Putamen (tissue), 1 donor: ENCODE measurements around the gene RNF207.

Experiments
- DNase-seq: peaks from one replicate; pipeline ENCODE4 v3.0.0-alpha.2; 2016; ENCODE audit warnings: low spot score

The RNF207 gene

GRCh38 chr1:6205849-6206519 lies at the start of gene RNF207:
Gene RNF207, plus strand, starts transcription at chr1:6206119. Its CDS starts 417 bp downstream, at chr1:6206536.
- no peak for DNase-seq

- DNase-seq = no peak
Observed at GRCh38 chr1:6157132-6157527, 48.8 kb upstream of the RNF207 start.

GRCh38 chr1:6157528-6158174 lies 48.3 kb upstream of the RNF207 start:
- peak; percentile 80 for DNase-seq

GRCh38 chr1:6158181-6158580 lies 47.7 kb upstream of the RNF207 start:
- no peak for DNase-seq

- no peak for DNase-seq
Observed at GRCh38 chr1:6162341-6162740, 43.6 kb upstream of the RNF207 start.

- no peak for DNase-seq
Observed at GRCh38 chr1:6162773-6163172, 43.1 kb upstream of the RNF207 start.

GRCh38 chr1:6163191-6163972 lies 42.5 kb upstream of the RNF207 start:
- DNase-seq = no peak

- DNase-seq = peak; percentile 50
Observed at GRCh38 chr1:6163973-6164617, 41.8 kb upstream of the RNF207 start.

GRCh38 chr1:6165027-6165426 lies 40.9 kb upstream of the RNF207 start:
- no peak for DNase-seq

GRCh38 chr1:6165441-6165985 lies 40.4 kb upstream of the RNF207 start:
- no peak for DNase-seq

GRCh38 chr1:6166221-6166620 lies 39.7 kb upstream of the RNF207 start:
- DNase-seq = no peak

- no peak for DNase-seq
Observed at GRCh38 chr1:6166655-6167390, 39.1 kb upstream of the RNF207 start.

GRCh38 chr1:6167391-6168303 lies 38.3 kb upstream of the RNF207 start:
- no peak for DNase-seq

- no peak for DNase-seq
Observed at GRCh38 chr1:6168947-6169586, 36.9 kb upstream of the RNF207 start.

- no peak for DNase-seq
Observed at GRCh38 chr1:6170116-6170741, 35.7 kb upstream of the RNF207 start.

- DNase-seq = no peak
Observed at GRCh38 chr1:6170742-6171201, 35.1 kb upstream of the RNF207 start.

- no peak for DNase-seq
Observed at GRCh38 chr1:6171548-6172124, 34.3 kb upstream of the RNF207 start.

GRCh38 chr1:6172549-6172948 lies 33.4 kb upstream of the RNF207 start:
- DNase-seq = no peak
